HEK293 (cell line): Measurements from ENCODE around the gene ZNF569.

ENCODE experiments used
- GLIS1 ChIP-seq: fragments of 450-650 bp; formaldehyde crosslinking; IDR thresholded peaks from 2 replicates; pipeline ENCODE4 v1.5.1; 2016; ENCODE audit warnings: missing biosample characterization, missing genetic modification characterization
- KLF1 ChIP-seq: fragments of 450-650 bp; formaldehyde crosslinking; IDR thresholded peaks from 2 replicates; pipeline ENCODE4 v1.5.1; 2016; ENCODE audit warnings: missing biosample characterization, missing genetic modification characterization
- KLF8 ChIP-seq: fragments of 450-650 bp; formaldehyde crosslinking; IDR thresholded peaks from 2 replicates; pipeline ENCODE4 v1.5.1; 2016; ENCODE audit warnings: missing biosample characterization, missing genetic modification characterization
- KLF9 ChIP-seq: fragments of 450-650 bp; formaldehyde crosslinking; IDR thresholded peaks from 2 replicates; pipeline ENCODE4 v1.5.1; 2016; ENCODE audit warnings: missing biosample characterization, missing genetic modification characterization, low read depth
- SCRT1 ChIP-seq: fragments of 450-650 bp; formaldehyde crosslinking; IDR thresholded peaks from 2 replicates; pipeline ENCODE4 v1.5.1; 2016; ENCODE audit warnings: missing biosample characterization, missing genetic modification characterization, borderline replicate concordance
- ZBTB1 ChIP-seq: fragments of 450-650 bp; formaldehyde crosslinking; IDR thresholded peaks from 2 replicates; pipeline ENCODE4 v1.5.1; 2016; ENCODE audit warnings: missing biosample characterization, missing genetic modification characterization
- ZBTB21 ChIP-seq: fragments of 450-650 bp; formaldehyde crosslinking; IDR thresholded peaks from 2 replicates; pipeline ENCODE4 v1.5.1; 2017; ENCODE audit warnings: missing biosample characterization, missing genetic modification characterization
- ZIC2 ChIP-seq: fragments of 450-650 bp; formaldehyde crosslinking; IDR thresholded peaks from 2 replicates; pipeline ENCODE4 v1.5.1; 2016; ENCODE audit warnings: missing biosample characterization, missing genetic modification characterization
- ZNF138 ChIP-seq: fragments of 450-650 bp; formaldehyde crosslinking; IDR thresholded peaks from 2 replicates; pipeline ENCODE4 v1.5.1; 2016; ENCODE audit warnings: missing biosample characterization, missing genetic modification characterization, borderline replicate concordance
- ZNF223 ChIP-seq: fragments of 450-650 bp; formaldehyde crosslinking; IDR thresholded peaks from 2 replicates; pipeline ENCODE4 v1.5.1; 2016; ENCODE audit warnings: missing biosample characterization, missing genetic modification characterization
- ZNF248 ChIP-seq: fragments of 450-650 bp; formaldehyde crosslinking; IDR thresholded peaks from 2 replicates; pipeline ENCODE4 v1.5.1; 2017; ENCODE audit warnings: missing biosample characterization, missing genetic modification characterization
- ZNF26 ChIP-seq: fragments of 450-650 bp; formaldehyde crosslinking; IDR thresholded peaks from 2 replicates; pipeline ENCODE4 v1.5.1; 2016; ENCODE audit warnings: missing biosample characterization, missing genetic modification characterization
- ZNF302 ChIP-seq: fragments of 450-650 bp; formaldehyde crosslinking; IDR thresholded peaks from 2 replicates; pipeline ENCODE4 v1.5.1; 2016; ENCODE audit warnings: missing biosample characterization, missing genetic modification characterization, low read depth
- ZNF341 ChIP-seq: fragments of 450-650 bp; formaldehyde crosslinking; IDR thresholded peaks from 2 replicates; pipeline ENCODE4; 2016; ENCODE audit warnings: low read depth, missing biosample characterization, missing genetic modification characterization
- ZNF423 ChIP-seq: fragments of 450-650 bp; formaldehyde crosslinking; IDR thresholded peaks from 2 replicates; pipeline ENCODE4 v1.5.1; 2016; ENCODE audit warnings: missing biosample characterization, missing genetic modification characterization
- ZNF426 ChIP-seq: fragments of 450-650 bp; formaldehyde crosslinking; IDR thresholded peaks from 2 replicates; pipeline ENCODE4 v1.5.1; 2017; ENCODE audit warnings: missing biosample characterization, missing genetic modification characterization, mild to moderate bottlenecking, inconsistent platforms, moderate library complexity
- ZNF530 ChIP-seq: fragments of 450-650 bp; formaldehyde crosslinking; IDR thresholded peaks from 2 replicates; pipeline ENCODE4 v1.5.1; 2016; ENCODE audit warnings: low read depth, missing biosample characterization, missing genetic modification characterization
- ZNF549 ChIP-seq: fragments of 450-650 bp; IDR thresholded peaks from 2 replicates; pipeline ENCODE4 v1.5.1; 2018; ENCODE audit warnings: missing biosample characterization, missing genetic modification characterization, mild to moderate bottlenecking, inconsistent platforms, moderate library complexity
- ZNF555 ChIP-seq: fragments of 450-650 bp; formaldehyde crosslinking; conservative IDR thresholded peaks from 2 replicates; pipeline ENCODE4 v1.5.1; 2017; ENCODE audit warnings: missing biosample characterization, mild to moderate bottlenecking, missing genetic modification characterization, inconsistent platforms
- ZNF629 ChIP-seq: fragments of 450-650 bp; formaldehyde crosslinking; IDR thresholded peaks from 2 replicates; pipeline ENCODE4 v1.5.1; 2017; ENCODE audit warnings: missing biosample characterization, missing genetic modification characterization
- ZNF660 ChIP-seq: fragments of 450-650 bp; IDR thresholded peaks from 2 replicates; pipeline ENCODE4 v1.5.1; 2018; ENCODE audit warnings: missing biosample characterization, mild to moderate bottlenecking, missing genetic modification characterization
- ZNF76 ChIP-seq: fragments of 450-650 bp; formaldehyde crosslinking; IDR thresholded peaks from 2 replicates; pipeline ENCODE4; 2016; ENCODE audit warnings: low read depth, missing biosample characterization, missing genetic modification characterization, borderline replicate concordance
- ZNF792 ChIP-seq: fragments of 450-650 bp; formaldehyde crosslinking; IDR thresholded peaks from 2 replicates; pipeline ENCODE4 v1.5.1; 2016; ENCODE audit warnings: missing biosample characterization, missing genetic modification characterization
- ZSCAN4 ChIP-seq: fragments of 450-650 bp; formaldehyde crosslinking; IDR thresholded peaks from 2 replicates; pipeline ENCODE4 v1.5.1; 2017; ENCODE audit warnings: missing biosample characterization, missing genetic modification characterization
- TF ChIP-seq, protein P1 (sequence below): fragments of 450-650 bp; formaldehyde crosslinking; IDR thresholded peaks from 2 replicates; pipeline ENCODE4 v1.5.1; 2016; ENCODE audit warnings: missing biosample characterization, missing genetic modification characterization, borderline replicate concordance
- TF ChIP-seq, protein P2 (sequence below): IDR thresholded peaks from 2 replicates; pipeline ENCODE4 v1.6.1; 2011; ENCODE audit warnings: mild to moderate bottlenecking, low read depth, low read length, borderline replicate concordance

Gene ZNF569

DNA sequence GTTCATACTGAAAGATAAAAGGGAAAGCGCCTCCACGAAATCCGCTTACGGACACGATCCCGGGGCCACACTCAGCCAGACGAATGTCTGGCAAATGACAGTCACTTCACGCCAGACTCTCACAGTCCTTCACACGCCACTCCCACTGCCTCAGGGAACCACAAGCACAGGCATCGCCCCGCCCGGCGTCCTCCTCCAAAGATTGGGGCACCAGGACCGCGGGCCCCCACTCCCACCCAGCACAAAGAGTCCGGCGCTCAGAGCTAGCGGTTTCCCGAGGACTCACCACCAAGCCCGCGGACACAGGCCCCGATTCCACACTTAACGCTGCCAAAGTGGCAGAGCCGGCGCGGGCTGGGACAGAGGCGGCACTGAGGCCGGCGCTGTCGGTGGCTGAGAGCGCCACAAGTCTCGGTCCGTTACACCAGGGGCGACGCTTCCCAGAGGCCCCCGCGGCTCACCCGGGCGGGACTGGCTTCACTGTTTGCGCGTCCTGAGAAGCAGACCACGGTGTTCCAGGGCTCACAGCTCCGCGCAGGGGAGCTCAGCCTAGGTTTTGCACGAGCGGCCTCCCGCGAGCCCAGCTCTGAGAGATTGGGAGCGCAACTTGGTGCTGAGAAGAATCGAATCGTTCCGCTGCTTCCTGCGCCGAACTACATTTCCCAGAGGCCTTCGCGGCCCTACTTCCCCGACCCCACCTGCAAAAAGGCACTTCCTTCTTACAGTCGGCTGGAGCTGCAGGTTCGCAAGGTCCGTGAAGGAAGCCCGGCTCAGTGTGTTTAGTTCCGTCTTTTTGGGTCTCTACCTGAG is at the start of gene ZNF569 (continued):
- no peak for TF ChIP-seq ZNF423 (tag by site-specific recombination)
- peak; percentile 56 for TF ChIP-seq ZNF341 (tag by site-specific recombination)
- TF ChIP-seq ZSCAN4 = peak; percentile 61; the same call in 1 of the 2 replicates
- TF ChIP-seq ZNF629 (tag by site-specific recombination) = peak; percentile 76
- TF ChIP-seq ZNF530 = no peak
- no peak for TF ChIP-seq ZNF223 (tag by site-specific recombination)
- TF ChIP-seq KLF9 (tag by site-specific recombination) = peak; percentile 86
- TF ChIP-seq GLIS1 (tag by site-specific recombination) = peak; percentile 80
- no peak for TF ChIP-seq ZBTB1 (tag by site-specific recombination)
- TF ChIP-seq ZNF138 (tag by site-specific recombination) = no peak
- no peak for TF ChIP-seq ZNF549 (tag by site-specific recombination)
- TF ChIP-seq ZNF792 (tag by site-specific recombination) = 0 out of 2 replicates have a peak, but pooled peaks have one; percentile 60
- peak; percentile 95 for TF ChIP-seq ZNF660
- TF ChIP-seq ZNF555 (tag by site-specific recombination) = no peak
- TF ChIP-seq, protein P1, sequence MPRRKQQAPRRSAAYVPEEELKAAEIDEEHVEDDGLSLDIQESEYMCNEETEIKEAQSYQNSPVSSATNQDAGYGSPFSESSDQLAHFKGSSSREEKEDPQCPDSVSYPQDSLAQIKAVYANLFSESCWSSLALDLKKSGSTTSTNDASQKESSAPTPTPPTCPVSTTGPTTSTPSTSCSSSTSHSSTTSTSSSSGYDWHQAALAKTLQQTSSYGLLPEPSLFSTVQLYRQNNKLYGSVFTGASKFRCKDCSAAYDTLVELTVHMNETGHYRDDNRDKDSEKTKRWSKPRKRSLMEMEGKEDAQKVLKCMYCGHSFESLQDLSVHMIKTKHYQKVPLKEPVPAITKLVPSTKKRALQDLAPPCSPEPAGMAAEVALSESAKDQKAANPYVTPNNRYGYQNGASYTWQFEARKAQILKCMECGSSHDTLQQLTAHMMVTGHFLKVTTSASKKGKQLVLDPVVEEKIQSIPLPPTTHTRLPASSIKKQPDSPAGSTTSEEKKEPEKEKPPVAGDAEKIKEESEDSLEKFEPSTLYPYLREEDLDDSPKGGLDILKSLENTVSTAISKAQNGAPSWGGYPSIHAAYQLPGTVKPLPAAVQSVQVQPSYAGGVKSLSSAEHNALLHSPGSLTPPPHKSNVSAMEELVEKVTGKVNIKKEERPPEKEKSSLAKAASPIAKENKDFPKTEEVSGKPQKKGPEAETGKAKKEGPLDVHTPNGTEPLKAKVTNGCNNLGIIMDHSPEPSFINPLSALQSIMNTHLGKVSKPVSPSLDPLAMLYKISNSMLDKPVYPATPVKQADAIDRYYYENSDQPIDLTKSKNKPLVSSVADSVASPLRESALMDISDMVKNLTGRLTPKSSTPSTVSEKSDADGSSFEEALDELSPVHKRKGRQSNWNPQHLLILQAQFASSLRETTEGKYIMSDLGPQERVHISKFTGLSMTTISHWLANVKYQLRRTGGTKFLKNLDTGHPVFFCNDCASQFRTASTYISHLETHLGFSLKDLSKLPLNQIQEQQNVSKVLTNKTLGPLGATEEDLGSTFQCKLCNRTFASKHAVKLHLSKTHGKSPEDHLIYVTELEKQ (tag by site-specific recombination) = peak; percentile 7; the same call in 1 of the 2 replicates
- no peak for TF ChIP-seq ZNF26 (tag by site-specific recombination)
- TF ChIP-seq ZNF426 (tag by site-specific recombination) = no peak
- peak; percentile 98 for TF ChIP-seq SCRT1 (tag by site-specific recombination)
- peak; percentile 73 for TF ChIP-seq ZIC2 (tag by site-specific recombination)
- peak; percentile 95 for TF ChIP-seq KLF8 (tag by site-specific recombination)
- TF ChIP-seq ZBTB21 (tag by site-specific recombination) = peak; percentile 63
- TF ChIP-seq, protein P2, sequence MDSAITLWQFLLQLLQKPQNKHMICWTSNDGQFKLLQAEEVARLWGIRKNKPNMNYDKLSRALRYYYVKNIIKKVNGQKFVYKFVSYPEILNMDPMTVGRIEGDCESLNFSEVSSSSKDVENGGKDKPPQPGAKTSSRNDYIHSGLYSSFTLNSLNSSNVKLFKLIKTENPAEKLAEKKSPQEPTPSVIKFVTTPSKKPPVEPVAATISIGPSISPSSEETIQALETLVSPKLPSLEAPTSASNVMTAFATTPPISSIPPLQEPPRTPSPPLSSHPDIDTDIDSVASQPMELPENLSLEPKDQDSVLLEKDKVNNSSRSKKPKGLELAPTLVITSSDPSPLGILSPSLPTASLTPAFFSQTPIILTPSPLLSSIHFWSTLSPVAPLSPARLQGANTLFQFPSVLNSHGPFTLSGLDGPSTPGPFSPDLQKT = no peak
- no peak; the same call in none of the 2 replicates for TF ChIP-seq ZNF302 (tag by site-specific recombination)
- peak; percentile 100 for TF ChIP-seq ZNF76 (tag by site-specific recombination)
- no peak for TF ChIP-seq ZNF248
- TF ChIP-seq KLF1 = peak; percentile 81
